NCI-H128 (cell line): ENCODE results near the gene NRL.
A peak's percentile ranks its signal among the peaks of the same experiment; 100 is the strongest.

Experiments used
- DNase-seq: peaks from one replicate; lab custom pipeline; 2025; ENCODE audit not compliant: unreplicated experiment; lab: John Stamatoyannopoulos, UW

The NRL gene

DNA sequence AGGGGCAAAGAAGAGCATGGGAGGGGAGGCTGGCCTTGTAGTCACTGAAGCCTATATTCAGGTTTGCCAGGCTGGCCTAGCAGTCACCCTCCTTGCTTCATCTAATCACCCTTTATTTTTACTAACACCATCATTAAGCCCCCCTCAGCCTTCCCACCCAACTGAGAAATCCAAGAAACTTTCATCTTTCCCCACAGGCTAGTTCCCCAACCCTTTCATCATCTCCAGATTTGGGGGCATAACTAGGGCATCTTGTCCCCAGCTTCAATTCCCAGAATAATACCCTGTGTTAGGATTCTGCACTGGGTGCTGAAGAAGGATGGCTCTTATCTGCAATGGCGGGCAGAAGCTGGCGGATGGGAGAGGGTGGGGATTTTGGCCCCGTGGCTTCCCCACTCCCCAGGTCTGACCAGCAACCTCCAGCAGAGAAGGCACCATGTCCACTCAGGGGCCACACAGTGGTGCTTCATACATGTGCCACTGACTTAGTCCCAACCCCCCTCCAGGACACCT, 13.7 kb downstream of the NRL start:
- DNase-seq, result no peak

DNA sequence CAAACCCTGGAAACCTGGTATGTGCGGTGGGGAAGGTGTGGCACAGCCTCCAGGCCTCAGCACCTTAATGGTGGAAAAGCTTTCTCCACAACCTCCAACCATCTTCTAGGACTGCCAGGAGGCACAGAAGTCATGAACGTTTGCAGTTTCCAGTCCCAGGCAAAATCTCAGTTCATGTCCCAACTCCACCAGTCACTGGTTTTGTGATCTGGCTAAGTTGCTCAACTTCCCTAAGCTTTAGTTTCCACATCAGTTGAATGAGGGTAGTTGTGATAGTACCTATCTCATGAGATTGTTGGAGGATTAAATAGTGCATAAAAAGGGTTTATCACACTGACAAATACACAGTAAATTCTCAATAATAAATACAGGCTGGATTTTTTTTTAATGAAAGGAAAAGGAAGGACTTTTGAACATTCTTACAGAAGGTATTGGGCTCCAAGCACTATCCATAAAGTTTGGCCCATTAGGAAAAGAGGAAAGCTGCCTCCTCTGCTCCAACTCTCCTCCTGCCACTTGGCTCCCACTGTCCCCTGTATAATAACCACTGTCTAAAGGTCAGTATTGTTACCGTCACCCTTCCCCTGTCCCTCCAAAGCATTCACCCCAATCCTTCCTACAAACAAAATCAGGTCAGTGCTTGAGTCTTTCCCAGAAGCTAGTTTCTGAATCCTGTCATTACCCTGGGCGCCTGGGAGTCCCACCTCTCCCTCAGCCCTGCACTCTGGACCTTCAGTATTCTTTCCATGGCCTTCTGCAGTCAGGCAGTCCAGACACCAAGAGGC, 14.4 kb downstream of the NRL start:
- no peak for DNase-seq

- no peak for DNase-seq
Observed at GRCh38 chr14:24098927-24099813, 15.6 kb downstream of the NRL start.

GRCh38 chr14:24098229-24098926, 16.4 kb downstream of the NRL start:
- DNase-seq, result no peak

GRCh38 chr14:24096545-24097181, 18.1 kb downstream of the NRL start:
- no peak for DNase-seq

DNA sequence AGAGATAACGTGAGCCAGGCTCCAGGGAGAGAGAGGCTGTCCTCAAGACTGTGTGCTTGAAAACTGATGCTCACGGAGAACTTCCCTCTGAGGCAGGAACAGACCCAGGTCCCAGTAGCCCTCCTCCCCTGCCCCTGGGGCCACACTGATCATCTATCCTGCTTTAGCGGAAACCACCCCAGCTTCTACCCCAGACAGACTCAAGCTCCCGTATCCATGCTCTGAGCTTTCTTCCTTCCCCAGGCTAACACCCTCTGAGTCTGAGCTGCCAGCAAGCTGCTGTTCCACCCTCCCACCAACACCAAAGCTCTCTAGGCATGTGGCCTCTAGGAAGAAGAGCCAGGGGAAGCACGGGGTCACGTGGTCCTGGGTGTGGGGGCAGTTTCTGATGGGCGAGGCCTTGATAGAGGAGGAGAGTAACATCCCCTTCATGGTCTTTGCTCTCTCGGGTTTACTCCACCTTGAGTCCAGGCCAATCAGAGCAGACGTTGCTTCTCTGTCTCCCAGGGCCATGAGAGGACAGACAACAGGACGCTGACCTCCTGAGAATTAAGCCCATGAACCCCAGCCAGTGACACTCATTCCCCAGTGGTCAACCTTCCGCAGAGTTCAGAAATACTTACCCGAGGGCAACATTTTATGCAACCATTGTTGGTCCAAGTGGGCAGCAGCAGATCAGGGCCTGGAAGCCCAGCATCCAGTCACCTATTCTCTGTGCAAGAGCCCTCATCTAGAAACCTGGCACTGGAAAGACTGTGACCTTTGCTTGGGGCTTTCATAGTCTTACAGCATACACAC, 19.3 kb downstream of the NRL start:
- DNase-seq, result no peak

DNA sequence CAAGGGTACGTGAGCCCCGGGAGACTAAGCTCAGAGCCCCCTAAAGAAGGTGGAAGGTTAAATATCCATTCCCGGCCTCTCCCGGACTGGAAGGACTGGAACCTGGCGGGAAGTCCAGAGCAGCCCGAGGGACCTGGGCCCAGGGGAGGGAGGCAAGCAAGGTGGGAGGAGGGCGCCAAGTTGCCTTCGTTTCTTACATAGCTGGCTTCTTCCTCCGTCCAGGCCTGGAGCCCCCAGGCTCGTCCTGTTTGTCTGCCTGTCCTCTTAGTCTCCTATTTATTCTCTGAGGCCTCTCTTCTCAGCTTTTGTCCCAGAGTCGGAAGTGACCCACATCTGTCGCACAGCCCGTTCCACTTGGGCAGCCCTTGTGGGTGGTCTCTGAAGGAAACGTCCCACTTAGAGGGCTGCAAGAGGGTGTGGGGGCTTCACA, 19.9 kb downstream of the NRL start:
- DNase-seq, result no peak

DNA sequence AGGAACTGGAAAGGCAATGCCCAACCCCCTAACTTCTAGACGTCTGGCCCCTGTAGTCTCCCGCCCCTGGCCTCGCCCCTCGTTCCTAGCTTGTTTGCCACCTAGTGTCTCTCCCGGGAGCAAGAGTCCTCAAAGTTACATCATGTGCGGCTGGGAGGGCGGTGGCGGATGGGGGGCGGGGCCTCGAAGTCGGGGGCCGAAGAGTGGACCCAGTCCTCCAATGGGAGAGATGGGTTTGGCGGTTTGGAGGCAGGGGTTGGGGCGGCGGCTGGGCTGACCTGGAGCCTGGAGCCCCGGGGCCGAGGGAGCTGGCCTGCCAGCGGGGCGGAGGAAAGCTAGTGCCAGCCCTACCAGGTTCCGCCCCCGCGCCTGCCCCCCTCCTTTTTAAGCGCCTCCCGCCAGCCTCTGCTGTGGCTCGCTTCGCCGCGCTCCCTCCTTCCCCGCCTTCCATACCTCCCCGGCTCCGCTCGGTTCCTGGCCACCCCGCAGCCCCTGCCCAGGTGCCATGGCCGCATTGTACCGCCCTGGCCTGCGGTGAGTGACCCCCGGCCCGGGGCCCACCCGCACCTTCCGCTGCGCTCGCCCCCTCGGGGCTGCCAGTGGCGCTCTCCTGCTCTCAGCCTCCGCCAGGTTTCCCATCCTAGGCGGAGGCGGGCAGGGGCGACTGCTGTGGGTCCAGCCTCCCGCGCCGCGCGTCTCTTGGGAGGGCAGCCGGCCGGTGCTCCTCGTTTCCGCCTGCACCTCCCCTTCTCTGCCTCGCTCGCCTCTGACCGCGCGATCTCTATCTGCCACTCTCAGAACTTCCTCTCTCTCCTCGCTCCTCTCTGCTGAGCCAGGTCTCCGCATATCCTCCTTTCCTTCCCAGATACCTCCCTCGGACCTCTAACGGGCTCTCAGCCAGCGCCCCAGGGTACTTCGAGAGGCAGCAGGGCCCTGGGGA, 20.6 kb downstream of the NRL start, which contains the start of gene PCK2:
Gene PCK2 (plus strand): TSS at position 411 of the 940 bp plus-strand sequence. CDS start 95 bp downstream, at position 506.
- peak; percentile 75 for DNase-seq

GRCh38 chr14:24093207-24093900, 21.4 kb downstream of the NRL start:
- no peak for DNase-seq

DNA sequence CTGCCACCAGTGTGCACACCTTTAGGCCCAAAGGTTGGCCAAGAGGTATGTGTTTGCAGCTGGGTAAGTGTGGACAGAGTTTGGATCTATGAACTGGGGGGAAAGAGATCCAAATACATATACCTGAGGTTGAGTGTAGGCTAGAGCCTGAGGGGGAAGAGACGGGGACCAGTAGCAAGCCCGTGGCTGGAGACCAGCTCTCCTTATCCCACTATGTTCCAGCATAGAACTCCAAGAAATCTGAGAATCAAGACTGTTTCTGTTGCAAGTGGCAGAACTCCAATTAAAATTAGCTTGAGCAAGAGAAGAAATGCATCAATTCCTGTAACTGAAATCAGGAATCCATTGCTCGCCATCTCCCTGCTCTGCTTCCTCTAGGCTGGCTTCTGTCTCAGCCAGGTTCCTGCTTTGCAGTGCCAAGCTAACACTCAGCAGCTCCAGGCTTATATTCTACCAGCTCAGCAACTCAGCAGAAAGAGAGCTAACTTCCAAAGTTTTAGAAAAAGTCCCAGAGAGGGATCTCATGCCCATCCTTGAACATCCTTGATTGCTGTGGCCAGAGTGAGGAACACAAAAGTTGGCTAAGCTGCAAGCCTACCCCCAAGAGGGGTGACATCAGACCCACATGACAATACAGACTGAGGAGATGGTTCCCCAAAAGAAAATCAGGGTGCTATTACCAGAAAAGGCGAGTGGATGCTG, 22.1 kb downstream of the NRL start:
- DNase-seq, result no peak

DNA sequence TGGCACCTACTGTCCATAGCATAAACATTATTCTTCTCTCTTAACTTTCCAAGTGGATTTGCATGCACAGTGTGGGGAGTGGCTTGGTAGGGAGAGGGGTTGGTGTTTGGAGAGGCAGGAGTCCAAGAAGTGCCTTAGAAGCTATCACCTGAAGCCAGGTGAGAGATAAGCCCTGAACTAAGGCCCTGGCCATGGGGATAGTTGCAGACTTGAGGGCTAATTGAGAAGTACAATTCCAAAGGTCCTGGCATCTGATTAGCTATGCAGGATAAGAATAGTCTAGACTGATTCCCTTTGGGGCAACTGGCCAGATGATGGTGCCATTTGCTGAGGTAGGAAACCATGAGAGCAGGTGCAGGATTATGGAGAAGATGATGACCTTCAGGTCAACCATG, 22.6 kb downstream of the NRL start:
- DNase-seq, result no peak

DNA sequence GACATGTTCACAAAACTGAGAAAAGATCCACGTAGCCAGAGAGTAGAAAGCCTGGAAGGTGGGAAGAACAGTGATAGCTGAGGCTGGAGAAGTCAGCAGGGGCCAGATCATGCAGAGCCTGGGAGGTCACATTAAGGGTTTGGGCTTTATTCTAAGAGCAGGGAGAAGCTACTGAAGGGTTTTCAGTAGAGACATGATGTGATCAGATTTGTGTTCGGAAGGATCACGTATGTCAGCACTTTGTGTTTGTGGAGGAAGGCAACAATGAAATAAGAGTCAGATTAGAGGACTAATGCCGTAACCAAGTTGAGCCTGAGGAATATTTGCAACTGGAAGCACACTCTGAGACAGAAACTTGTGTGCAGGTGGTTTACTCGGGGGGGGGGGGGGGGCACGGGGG, 24.9 kb downstream of the NRL start:
- DNase-seq, result no peak

GRCh38 chr14:24088095-24088494, 26.7 kb downstream of the NRL start:
- DNase-seq, result no peak

GRCh38 chr14:24087004-24087403, 27.7 kb downstream of the NRL start:
- no peak for DNase-seq

DNA sequence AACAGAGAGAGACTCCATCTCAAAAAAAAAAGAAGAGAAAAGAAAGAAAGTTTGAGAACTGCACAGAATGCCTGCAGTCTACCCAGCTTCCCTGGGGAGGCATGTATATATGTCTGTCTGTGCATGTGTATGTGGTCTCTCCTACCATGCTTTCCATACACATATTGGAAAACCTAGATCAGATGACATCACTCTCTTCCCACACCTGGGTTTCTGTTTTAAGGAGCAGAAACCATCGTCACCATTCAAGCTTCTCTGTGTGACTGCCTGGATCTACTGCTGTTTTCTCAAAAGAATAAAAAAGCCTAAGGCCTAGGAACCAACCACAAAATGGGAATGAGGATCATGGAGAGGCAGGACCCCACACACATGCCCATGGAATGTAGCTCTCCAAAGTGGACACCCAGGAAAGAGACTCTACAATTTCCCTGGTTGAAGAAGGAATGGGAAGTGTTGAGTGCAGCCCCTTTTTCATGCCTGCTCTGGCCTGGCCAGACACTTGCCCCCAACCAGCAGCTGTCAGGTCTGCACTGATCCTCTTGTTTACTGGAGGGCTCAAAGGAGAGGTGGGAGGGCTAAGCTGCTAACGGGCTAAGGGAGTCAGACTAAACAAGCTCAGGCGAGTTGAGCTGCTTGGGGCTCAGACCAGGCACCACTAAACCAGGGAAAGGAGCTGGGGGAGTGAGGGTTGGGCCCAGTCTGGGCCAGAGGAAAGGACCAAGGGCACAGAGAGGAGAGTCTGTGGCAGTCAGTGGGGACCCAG, 28.4 kb downstream of the NRL start:
- DNase-seq, result no peak

DNA sequence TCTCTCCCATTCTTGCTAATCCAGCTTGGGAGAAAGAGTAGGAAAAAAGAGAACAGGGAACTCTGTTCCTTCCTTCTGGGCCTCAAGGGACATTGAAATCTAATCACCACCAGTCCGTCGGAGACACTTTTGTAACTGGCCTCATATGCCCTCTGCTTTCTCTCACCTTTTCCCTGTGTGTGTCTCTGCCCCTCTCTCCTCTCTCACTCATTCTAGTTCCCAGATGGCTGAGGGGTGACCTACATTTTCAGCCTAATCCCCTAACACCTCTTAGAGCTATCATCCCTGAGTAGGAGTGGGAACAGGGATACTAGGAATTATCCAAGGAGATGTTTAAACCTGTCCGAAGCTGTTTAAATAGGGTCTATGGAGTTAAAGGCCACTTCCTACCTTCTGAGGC, 29.5 kb downstream of the NRL start:
- no peak for DNase-seq

GRCh38 chr14:24084440-24084839, 30.3 kb downstream of the NRL start:
- DNase-seq, result no peak
